IgD-negative memory B cell (primary cell): Measurements from ENCODE around the gene PTCRA. TPM values are rescaled to one million over a fixed set of nuclear protein-coding genes. Genes with fewer than 3 reads are reported as not detected.
"Not testable (repeated sequence)": the region's sequence is repeated elsewhere in the genome, so short reads cannot be mapped to it uniquely, and the experiment has no call there.

ENCODE experiments used
- H3K27ac Mint-ChIP-seq, 3 donors: one replicate each; pipeline ENCODE4 v1.8.0; 2020 to 2022; ENCODE audit warnings: mild to moderate bottlenecking in 3 of 3, mixed read lengths in 3 of 3, moderate library complexity in 1 of 3
- H3K27me3 Mint-ChIP-seq: one replicate; pipeline ENCODE4 v1.8.0; 2021; ENCODE audit warnings: mixed read lengths
- H3K36me3 Mint-ChIP-seq: one replicate; pipeline ENCODE4 v1.8.0; 2020; ENCODE audit warnings: mild to moderate bottlenecking, mixed read lengths
- H3K4me1 Mint-ChIP-seq, 3 donors: one replicate each; pipeline ENCODE4 v1.8.0; 2020 to 2022; ENCODE audit warnings: mixed read lengths in 3 of 3, mild to moderate bottlenecking in 1 of 3
- H3K4me3 Mint-ChIP-seq, 4 donors: one replicate each; pipeline ENCODE4 v1.8.0; 2020 to 2022; ENCODE audit warnings: mild to moderate bottlenecking in 4 of 4, mixed read lengths in 4 of 4, moderate library complexity in 3 of 4
- H3K9me3 Mint-ChIP-seq, 3 donors: one replicate each; pipeline ENCODE4 v1.8.0; 2020 to 2021; ENCODE audit warnings: mixed read lengths in 3 of 3, mild to moderate bottlenecking in 1 of 3
- polyA plus RNA-seq: library from polyadenylated mRNA; unstranded; fragments of 300-500 nt; fragmentation: Illumina TruSeq; gene quantifications from one replicate; pipeline ENCODE4 v1.2.3, GENCODE V29; 2021

PTCRA gene
- 1.0 TPM for polyA plus RNA-seq

- Mint-ChIP-seq H3K4me1 (peaks cover 0 to 5% (median 3%) of the 10 kb centered on the region in 3 donors), H3K36me3 (no peaks in the 10 kb centered on the region), H3K27ac (peak within 1 kb of the TSS in 1 of 3 donors; percentile 19), H3K4me3 (no peak within 1 kb of the TSS), H3K9me3 (no peaks in the 10 kb centered on the region), H3K27me3 (peaks cover 13% of the 10 kb centered on the region)
Measured at GRCh38 chr6:42915732-42916131, at the start of gene PTCRA. Gene PTCRA (plus strand): TSS chr6:42916053. CDS start chr6:42916070, 17 bp downstream.

- Mint-ChIP-seq H3K36me3 (peaks cover 4% of the 10 kb centered on the region), H3K27ac (peak overlapping the region in 1 of 3 donors; percentile 46), H3K9me3 (no peaks in the 10 kb centered on the region)
Measured at GRCh38 chr6:42870145-42870936, 45.5 kb upstream of the PTCRA start.

GRCh38 chr6:42871711-42872110 lies 44.1 kb upstream of the PTCRA start:
- H3K4me1 Mint-ChIP-seq: peaks cover 0 to 4% (median 3%) of the 10 kb centered on the region in 3 donors
- H3K9me3 Mint-ChIP-seq: no peaks in the 10 kb centered on the region
- peaks cover 4% of the 10 kb centered on the region for H3K36me3 Mint-ChIP-seq
- H3K27ac Mint-ChIP-seq: peak overlapping the region in 1 of 3 donors; percentile 11
- no peaks in the 10 kb centered on the region for H3K27me3 Mint-ChIP-seq
- H3K4me3 Mint-ChIP-seq: peak overlapping the region in 1 of 4 donors; percentile 4

More at GRCh38 chr6:42870145-42870936, 45.5 kb upstream of the PTCRA start:
- Mint-ChIP-seq H3K27me3 (no peaks in the 10 kb centered on the region), H3K4me3 (no peak overlapping the region), H3K4me1 (peaks cover 0 to 4% (median 3%) of the 10 kb centered on the region in 3 donors)

GRCh38 chr6:42873313-42873712 lies 42.5 kb upstream of the PTCRA start:
- no peaks in the 10 kb centered on the region for H3K27me3 Mint-ChIP-seq
- H3K36me3 Mint-ChIP-seq: no peaks in the 10 kb centered on the region
- peak overlapping the region in 1 of 4 donors; percentile 53 for H3K4me3 Mint-ChIP-seq
- peaks cover 0 to 4% (median 3%) of the 10 kb centered on the region in 3 donors for H3K4me1 Mint-ChIP-seq
- peak overlapping the region in 1 of 3 donors; percentile 32 for H3K27ac Mint-ChIP-seq
- no peaks in the 10 kb centered on the region for H3K9me3 Mint-ChIP-seq

- Mint-ChIP-seq H3K36me3 (no peaks in the 10 kb centered on the region), H3K27me3 (no peaks in the 10 kb centered on the region), H3K27ac (peak overlapping the region in 1 of 3 donors; percentile 73), H3K4me1 (peaks cover 6 to 10% (median 7%) of the 10 kb centered on the region in 3 donors), H3K9me3 (no peaks in the 10 kb centered on the region), H3K4me3 (peak overlapping the region in 2 of 4 donors; percentile 83 to 85)
Measured at GRCh38 chr6:42877695-42878094, 38.2 kb upstream of the PTCRA start.

- Mint-ChIP-seq H3K4me3 (peak within 1 kb of the TSS; percentile 86 to 99 (median 98)), H3K27me3 (no peaks in the 10 kb centered on the region), H3K27ac (peak within 1 kb of the TSS; percentile 83 to 99 (median 99)), H3K9me3 (no peaks in the 10 kb centered on the region), H3K36me3 (peaks cover 2% of the 10 kb centered on the region), H3K4me1 (peaks cover 5 to 11% (median 11%) of the 10 kb centered on the region in 3 donors)
Measured at GRCh38 chr6:42879372-42880239, 36.2 kb upstream of the PTCRA start, which contains the start of gene RPL7L1. Gene RPL7L1 (plus strand): TSS chr6:42879616. CDS start chr6:42879911, 295 bp downstream.

- H3K9me3 Mint-ChIP-seq, H3K27me3 Mint-ChIP-seq, H3K36me3 Mint-ChIP-seq: not testable (repeated sequence)
- Mint-ChIP-seq H3K4me1 (peaks cover 5 to 11% (median 11%) of the 10 kb centered on the region in 3 donors), H3K4me3 (peak overlapping the region; percentile 86 to 99 (median 98)), H3K27ac (peak overlapping the region; percentile 83 to 99 (median 99))
Measured at GRCh38 chr6:42880240-42880817, 35.5 kb upstream of the PTCRA start.

- not testable (repeated sequence) for H3K36me3 Mint-ChIP-seq, H3K9me3 Mint-ChIP-seq, H3K27me3 Mint-ChIP-seq
- H3K27ac Mint-ChIP-seq: peak overlapping the region; percentile 83 to 99 (median 99)
- H3K4me3 Mint-ChIP-seq: peak overlapping the region; percentile 86 to 99 (median 98)
- H3K4me1 Mint-ChIP-seq: peaks cover 5 to 11% (median 11%) of the 10 kb centered on the region in 3 donors
Measured at GRCh38 chr6:42880871-42881270, 35.0 kb upstream of the PTCRA start.

GRCh38 chr6:42885702-42886101 lies 30.2 kb upstream of the PTCRA start:
- H3K4me1 Mint-ChIP-seq: peaks cover 5 to 13% (median 8%) of the 10 kb centered on the region in 3 donors
- no peaks in the 10 kb centered on the region for H3K9me3 Mint-ChIP-seq
- H3K27me3 Mint-ChIP-seq: no peaks in the 10 kb centered on the region
- peak overlapping the region in 2 of 4 donors; percentile 37 to 50 for H3K4me3 Mint-ChIP-seq
- H3K36me3 Mint-ChIP-seq: peaks cover 4% of the 10 kb centered on the region
- H3K27ac Mint-ChIP-seq: peak overlapping the region in 1 of 3 donors; percentile 21

- Mint-ChIP-seq H3K4me3 (peak overlapping the region in 1 of 4 donors; percentile 99), H3K27ac (peak overlapping the region in 2 of 3 donors; percentile 59 to 63), H3K4me1 (peaks cover 4 to 20% (median 11%) of the 10 kb centered on the region in 3 donors)
- H3K36me3 Mint-ChIP-seq, H3K9me3 Mint-ChIP-seq, H3K27me3 Mint-ChIP-seq: not testable (repeated sequence)
Measured at GRCh38 chr6:42888201-42888600, 27.7 kb upstream of the PTCRA start.

GRCh38 chr6:42889815-42890214 lies 26.0 kb upstream of the PTCRA start:
- no peaks in the 10 kb centered on the region for H3K9me3 Mint-ChIP-seq
- peak overlapping the region; percentile 98 to 100 (median 99) for H3K4me3 Mint-ChIP-seq
- no peaks in the 10 kb centered on the region for H3K27me3 Mint-ChIP-seq
- peak overlapping the region; percentile 95 to 98 (median 97) for H3K27ac Mint-ChIP-seq
- H3K4me1 Mint-ChIP-seq: peaks cover 15 to 28% (median 24%) of the 10 kb centered on the region in 3 donors
- peaks cover 2% of the 10 kb centered on the region for H3K36me3 Mint-ChIP-seq

GRCh38 chr6:42890311-42891198 lies 25.3 kb upstream of the PTCRA start:
- no peaks in the 10 kb centered on the region for H3K27me3 Mint-ChIP-seq
- peak overlapping the region; percentile 98 to 100 (median 99) for H3K4me3 Mint-ChIP-seq
- peak overlapping the region; percentile 95 to 98 (median 97) for H3K27ac Mint-ChIP-seq
- H3K9me3 Mint-ChIP-seq: no peaks in the 10 kb centered on the region
- H3K36me3 Mint-ChIP-seq: peaks cover 2% of the 10 kb centered on the region
- peaks cover 15 to 28% (median 24%) of the 10 kb centered on the region in 3 donors for H3K4me1 Mint-ChIP-seq

GRCh38 chr6:42891199-42891722 lies 24.6 kb upstream of the PTCRA start:
- Mint-ChIP-seq H3K36me3 (no peaks in the 10 kb centered on the region), H3K4me1 (peaks cover 15 to 28% (median 24%) of the 10 kb centered on the region in 3 donors), H3K9me3 (no peaks in the 10 kb centered on the region), H3K4me3 (peak overlapping the region; percentile 98 to 100 (median 99)), H3K27ac (peak overlapping the region; percentile 95 to 98 (median 97)), H3K27me3 (no peaks in the 10 kb centered on the region)
